NCI-H1092 (cell line): ENCODE results near the gene C11orf91.
"Not testable (repeated sequence)": the region's sequence is repeated elsewhere in the genome, so short reads cannot be mapped to it uniquely, and the experiment has no call there.

ENCODE experiments used
- DNase-seq: peaks from one replicate; lab custom pipeline; 2025; lab: John Stamatoyannopoulos, UW

The C11orf91 gene

DNA sequence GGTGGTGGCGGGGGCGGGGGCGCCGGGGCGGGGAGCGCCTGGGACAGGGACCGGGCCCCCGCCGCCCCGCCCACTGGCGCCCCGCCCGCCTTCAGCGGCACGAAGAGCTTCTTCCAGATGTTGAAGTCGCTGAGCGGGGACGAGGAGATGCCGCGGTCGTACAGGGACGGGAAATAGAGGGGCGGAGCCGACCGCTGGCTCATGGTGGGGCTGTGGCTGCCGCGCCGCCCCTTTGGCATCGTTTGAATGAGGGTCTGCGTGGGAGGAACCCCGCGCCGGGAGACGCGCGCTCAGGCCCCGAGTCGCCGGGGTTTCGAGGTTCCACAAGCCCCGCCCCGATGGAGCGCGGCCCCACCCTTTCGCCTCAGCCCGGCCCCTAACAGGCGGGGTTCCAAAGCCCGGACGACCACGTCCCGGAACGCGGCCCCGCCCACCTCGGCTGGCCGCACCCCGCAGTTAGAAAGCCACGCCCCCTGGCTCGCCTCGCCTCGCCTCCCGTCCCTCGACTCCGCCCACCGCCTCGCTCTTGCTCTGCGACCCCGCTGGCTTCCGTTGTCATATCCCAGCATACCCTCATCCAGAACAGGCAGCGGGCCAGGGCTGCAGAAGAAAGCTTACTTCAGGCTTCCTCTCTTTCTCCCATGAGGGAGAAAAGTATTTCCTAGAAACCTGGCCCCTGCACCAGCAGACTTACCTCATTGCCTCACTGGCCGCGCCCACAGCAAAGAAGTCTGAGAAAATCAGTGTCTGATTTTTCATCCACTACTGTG, at the start of gene C11orf91:
TSS of gene C11orf91 (minus strand) at position 325 of the 770 bp plus-strand sequence. CDS start at position 239, 86 bp downstream.
- peak; percentile 93 for DNase-seq

GRCh38 chr11:33747979-33748378, 47.4 kb upstream of the C11orf91 start:
- DNase-seq = no peak

- DNase-seq = no peak
Measured at GRCh38 chr11:33743291-33743690, 42.7 kb upstream of the C11orf91 start.

GRCh38 chr11:33742249-33742851, 41.7 kb upstream of the C11orf91 start:
- no peak for DNase-seq

GRCh38 chr11:33741806-33742205, 41.2 kb upstream of the C11orf91 start:
- no peak for DNase-seq

- DNase-seq = no peak
Measured at GRCh38 chr11:33737362-33737821, 36.8 kb upstream of the C11orf91 start.

DNA sequence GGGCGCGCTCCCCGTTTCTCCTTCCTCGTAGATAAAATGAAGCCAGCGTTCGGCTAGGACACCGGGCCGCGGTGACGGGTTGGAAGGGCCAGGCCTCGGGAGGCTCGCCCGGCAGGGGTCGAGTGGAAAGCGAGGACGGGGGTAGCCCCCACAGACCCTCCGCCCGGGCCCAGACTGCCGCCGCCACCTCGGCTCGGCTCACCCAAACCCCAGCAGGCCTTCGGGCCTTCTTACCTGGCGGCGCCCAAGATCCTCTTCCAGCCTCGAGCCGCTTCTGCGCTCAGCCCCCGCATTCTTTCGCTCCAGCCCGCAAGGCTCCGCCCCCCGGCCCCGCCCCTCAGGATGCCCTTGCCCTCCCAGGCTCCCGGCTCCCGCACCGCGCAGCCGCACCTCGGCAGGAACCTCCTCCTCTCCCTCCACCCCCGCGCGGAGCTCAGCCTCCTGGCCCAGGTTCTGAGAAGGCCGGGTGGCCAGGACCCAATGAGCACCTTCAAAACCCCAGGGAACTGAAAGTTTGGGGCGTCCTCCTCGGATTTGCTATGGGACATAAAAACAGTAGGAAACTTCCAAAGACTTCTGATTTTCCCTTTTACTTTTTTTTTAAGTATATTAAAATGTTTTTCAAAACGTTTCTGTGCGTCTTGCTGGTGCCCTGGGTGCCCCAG, 35.7 kb upstream of the C11orf91 start, which contains the start of gene CD59:
TSS of gene CD59 (minus strand) at position 276 of the 665 bp plus-strand sequence. CDS start 13,978 bp downstream, outside the sequence.
- DNase-seq = peak; percentile 92

DNA sequence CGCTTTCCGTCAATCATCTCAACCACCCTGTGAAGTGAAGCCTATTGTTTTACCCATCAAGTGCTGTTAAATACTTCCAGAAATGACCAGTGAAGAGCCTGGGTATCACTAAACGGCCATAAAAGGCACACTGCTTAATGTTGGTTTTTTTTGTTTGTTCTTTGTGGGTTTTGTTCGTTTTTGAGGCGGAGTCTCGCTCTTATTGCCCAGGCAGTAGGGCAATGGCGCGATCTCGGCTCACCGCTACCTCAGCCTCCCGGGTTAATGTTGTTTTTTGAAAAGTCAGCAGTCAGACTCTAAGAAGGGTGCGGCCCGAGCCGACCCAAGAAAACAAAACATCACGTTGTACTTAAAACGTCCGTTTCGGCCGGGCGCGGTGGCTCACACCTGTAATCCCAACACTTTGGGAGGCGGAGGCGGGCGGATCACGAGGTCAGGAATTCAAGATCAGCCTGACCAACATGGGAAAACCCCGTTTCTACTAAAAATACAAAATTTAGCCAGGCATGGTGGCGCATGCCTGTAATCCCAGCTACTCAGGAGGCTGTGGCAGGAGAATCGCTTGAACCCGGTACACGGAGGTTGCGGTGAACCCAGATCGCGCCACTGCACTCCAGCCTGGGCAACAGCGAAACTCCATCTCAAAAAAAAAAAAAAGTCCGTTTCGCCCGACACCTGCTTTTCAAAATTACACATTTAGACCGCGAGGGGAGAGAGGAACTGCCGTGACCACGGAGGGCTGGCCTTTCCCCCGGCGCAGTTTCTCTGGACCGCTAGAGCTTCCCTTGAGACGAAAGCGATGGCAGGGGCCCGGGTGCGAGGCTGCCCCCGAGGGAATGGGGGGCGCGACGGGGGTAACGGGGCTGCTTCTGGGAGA, 34.9 kb upstream of the C11orf91 start:
- no peak for DNase-seq

DNA sequence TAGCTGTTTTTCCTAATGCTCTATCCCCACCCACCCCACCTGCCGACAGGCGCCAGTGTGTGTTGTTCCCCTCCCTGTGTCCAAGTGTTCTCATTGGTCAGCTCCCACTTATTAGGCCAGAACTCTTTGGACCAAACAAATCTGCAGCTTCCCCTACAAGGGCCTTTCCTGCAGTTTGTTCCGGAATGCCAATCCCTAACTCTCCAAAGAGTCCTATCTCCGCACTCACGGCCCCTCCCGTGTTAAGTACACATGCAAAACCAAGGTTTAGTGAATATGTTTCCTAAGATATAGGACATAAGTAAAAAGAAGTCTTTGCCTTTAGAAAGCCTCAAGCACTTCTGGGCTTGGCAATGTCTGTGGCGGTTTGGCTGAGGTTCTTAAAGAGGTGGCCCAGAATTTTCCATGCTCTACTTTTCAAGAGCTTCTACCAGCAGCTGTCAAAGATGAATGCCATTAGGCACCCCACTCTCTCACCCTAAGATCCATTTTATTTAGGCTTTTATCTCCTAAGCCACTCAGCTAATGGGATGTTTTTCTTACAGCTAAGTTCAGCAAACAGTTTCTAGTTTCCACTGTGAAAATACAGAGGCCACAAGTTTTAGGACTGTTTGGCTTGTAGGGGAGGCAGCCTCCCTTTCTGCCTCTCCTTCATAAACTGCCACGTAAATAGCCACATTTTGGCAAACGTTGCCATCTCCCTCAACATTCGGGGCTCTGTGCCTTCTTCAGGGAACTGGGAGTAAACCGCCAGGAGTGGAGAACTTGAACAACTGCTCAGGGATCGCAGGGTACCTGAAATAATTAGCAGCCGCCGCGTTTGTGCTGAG, 34.0 kb upstream of the C11orf91 start:
- no peak for DNase-seq

GRCh38 chr11:33733980-33734379, 33.4 kb upstream of the C11orf91 start:
- no peak for DNase-seq

DNA sequence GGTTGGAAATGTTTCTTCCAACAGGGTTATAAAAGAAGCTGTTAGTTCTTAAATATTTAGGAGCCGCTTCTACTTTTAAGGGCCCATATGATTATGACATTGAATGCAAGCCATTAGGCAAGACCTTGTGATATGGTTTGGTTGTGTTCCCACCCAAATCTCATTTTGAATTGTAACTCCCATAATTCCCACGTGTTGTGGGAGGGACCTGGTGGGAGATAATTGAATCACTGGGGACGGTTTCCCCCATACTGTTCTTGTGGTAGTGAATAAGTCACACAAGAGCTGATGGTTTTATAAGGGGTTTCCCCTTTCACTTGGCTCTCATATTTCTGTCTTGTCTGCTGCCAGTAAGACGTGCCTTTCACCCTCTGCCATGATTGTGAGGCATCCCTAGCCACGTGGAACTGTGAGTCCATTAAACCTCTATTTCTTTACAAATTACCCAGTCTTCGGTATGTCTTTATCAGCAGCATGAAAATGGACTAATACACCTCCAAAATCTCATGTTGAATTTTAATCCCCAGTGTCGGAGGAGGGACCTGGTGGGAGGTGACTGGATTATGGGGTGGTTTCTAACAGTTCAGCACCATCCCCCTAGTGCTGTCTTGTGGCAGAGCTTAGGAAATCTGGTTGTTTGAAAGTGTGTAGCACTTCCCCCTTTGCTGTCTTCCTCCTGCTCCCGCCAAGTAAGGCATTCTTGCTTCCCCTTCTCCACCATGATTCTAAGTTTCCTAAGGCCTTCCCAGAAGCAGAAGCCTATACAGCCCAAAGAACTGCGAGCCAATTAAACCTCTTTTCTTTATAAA, 31.3 kb upstream of the C11orf91 start:
- no peak for DNase-seq

- no peak for DNase-seq
Measured at GRCh38 chr11:33730716-33731115, 30.1 kb upstream of the C11orf91 start.

DNA sequence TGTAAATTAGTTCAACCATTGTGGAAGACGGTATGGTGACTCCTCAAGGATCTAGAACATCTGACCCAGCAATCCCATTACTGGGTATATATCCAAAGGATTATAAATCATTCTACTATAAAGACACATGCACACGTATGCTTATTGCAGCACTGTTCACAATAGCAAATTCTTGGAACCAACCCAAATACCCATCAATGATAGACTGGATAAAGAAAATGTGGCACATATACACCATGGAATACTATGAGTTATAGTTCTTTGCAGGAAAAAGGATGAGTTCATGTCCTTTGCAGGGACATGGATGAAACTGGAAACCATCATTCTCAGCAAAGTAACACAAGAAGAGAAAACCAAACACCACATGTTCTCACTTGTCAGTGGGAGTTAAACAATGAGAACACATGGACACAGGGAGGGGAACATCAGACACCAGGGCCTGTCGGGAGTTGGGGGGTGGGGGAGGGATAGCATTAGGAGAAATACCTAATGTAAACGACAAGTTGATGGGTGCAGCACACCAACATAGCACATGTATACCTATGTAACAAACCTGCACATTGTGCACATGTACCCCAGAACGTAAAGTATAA, 28.5 kb upstream of the C11orf91 start:
- not testable (repeated sequence) for DNase-seq

DNA sequence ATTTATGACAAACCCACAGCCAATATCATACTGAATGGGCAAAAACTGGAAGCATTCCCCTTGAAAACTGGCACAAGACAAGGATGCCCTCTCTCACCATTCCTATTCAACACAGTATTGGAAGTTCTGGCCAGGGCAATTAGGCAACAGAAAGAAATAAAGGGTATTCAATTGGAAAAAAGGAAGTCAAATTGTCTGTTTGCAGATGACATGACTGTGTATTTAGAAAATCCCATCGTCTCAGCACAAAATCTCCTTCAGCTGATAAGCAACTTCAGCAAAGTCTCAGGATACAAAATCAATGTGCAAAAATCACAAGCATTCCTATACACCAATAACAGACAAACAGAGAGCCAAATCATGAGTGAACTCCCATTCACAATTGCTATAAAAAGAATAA, 26.9 kb upstream of the C11orf91 start:
- DNase-seq = not testable (repeated sequence)

DNA sequence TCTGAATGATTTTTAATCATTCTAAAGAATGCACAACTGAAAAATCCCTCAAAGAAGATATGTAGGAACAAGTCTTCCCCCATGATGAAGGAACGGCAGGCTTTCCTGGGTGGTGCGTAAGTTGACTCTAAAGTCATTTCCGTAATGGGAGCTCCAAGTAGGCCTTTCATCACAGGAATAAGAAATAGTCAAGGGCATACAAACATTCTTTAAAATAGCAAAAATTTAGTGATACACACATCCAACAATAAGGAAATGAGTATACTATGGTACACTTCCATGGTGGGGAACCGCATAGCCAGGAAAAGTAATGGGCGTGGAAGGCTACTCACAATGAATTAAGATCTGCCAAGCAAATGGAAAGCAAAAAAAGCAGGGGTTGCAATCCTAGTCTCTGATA, 24.9 kb upstream of the C11orf91 start:
- DNase-seq = no peak

DNA sequence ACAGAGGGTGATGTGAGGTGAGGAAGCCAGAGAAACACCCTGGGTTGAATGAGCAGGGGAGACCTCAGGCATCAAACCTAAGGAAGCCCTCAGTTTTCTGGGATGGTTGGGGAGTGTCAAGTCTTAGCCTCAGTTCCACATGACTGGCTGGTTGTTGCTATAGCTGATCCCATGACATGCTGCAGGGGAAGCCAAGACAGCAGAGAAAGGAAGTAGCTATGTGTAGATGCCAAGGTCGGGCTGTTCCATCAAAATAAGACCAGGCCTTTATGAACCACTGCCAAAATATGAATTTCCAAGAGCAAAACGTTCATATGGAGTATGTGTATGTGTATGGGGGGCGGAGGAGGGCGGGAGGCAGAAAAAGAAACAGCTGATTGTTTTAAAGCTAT, 24.0 kb upstream of the C11orf91 start:
- DNase-seq = no peak

DNA sequence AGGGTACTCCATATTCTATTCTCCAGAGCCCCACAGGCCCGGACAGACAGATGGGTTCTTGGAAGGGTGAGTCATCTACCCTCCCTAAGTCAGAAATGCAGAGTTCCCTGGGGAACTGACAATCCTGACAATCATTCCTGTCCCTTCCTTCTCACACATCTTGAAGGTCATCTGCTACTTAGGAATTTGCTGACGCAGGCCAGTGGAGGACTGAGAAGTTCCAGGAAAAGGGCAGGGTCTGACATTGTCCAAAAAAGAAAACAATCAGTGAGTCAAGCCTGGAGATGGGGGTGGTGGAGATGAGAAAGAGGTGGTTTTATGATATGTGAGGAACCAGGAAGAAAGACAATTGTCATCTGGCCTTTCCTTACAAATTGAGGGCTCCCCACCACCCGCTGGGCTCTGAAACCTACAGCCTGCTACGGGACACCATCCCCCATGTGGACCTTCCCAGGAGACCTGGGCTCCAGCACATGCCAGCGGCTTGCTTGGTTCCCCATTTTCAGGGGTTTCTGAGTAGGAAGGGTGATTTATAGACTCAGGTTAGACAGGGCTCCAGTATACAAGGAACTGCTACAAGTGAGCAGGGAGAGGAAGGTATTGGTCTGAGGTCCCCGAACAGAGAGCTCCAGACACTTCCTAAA, 22.7 kb upstream of the C11orf91 start:
- DNase-seq = no peak

DNA sequence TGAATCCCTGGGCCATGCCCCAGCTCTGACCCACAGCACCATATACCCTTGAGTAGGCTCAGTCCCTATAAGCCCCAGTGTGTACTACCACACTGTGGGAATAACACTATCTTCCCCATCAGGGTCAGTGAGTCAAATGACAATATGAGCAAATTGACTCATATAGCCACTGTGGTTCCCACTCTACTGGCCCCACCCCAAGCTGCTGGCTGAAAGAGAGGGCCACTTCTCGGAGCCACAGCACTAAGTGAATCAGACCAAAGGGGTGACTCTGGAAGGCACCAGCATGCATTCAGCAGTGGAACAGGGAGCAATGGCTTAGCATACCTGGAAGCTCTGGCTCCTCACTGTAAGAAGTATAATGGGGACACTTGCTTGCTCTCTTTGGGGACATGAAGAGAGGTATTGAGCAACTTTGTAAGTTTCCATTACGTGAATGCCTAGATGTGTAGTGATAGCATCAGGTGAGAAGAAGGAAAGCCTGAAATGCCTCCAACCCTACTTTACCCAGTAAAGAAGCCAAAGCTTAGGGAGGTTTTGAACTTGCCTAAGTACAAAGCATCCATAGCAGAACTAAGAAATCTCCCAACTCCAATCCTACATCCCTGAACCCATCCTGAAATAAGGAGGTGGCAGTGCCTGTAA, 22.1 kb upstream of the C11orf91 start:
- DNase-seq = no peak

GRCh38 chr11:33721984-33722383, 21.4 kb upstream of the C11orf91 start:
- DNase-seq = no peak
